Fibroblast of skin of scalp (primary cell): ENCODE results near the gene ASB15.

Experiments used
- DNase-seq: peaks from one replicate; pipeline ENCODE4 v3.0.0-alpha.2; 2013

Gene ASB15

DNA sequence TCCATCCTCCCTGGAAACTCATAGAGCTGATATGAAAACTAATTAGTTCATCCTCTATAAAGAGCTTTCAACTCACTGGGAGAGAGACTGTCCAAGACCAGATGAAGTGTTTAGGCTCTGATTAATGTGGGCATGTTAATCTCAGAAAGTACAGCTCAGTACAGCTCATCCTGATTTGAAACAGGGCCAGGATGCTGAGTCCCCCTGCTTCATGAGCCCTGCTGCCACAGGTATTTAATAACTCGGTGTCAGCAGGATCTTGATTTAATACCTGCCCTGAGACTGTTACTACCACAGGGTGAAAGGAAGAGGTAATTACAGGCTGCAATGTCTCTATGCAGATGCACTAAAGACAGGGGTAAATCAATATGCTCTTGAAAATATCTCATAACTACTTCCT is 64.9 kb downstream of the ASB15 start:
- DNase-seq: no peak

GRCh38 chr7:123669485-123669884 is 67.9 kb downstream of the ASB15 start:
- no peak for DNase-seq

GRCh38 chr7:123673137-123673732 is 71.6 kb downstream of the ASB15 start:
- DNase-seq: no peak

DNA sequence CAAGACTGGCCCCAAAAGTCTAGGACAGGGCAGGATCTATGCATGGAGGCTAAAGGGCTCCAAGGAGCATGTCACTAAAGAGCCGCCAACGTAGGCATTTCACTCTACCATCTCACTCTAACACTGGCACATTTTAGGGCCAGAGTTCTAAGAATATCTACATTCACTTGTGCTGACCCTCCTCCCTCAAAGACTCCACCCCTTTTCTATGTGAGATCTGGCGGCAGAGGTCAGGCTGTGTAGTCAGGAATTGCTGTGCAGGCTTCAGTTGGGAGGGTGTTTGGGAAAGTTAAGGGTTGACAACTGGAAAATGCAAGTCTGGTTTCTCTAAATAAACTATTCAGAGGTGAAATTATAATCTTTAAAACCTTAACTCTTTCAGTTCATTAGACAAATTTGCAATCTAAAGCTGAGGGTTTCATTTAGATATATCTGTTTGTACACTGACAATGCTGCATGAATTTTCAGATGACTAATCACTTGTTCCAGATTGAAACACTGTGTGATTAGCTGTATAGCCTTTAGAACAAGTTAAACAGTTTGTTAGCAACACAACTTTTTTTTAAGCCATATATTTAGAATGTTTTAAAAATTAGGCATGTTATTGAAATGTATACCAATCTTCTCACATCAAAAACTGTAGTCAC is 72.3 kb downstream of the ASB15 start:
- no peak for DNase-seq

GRCh38 chr7:123674399-123675180 is 73.0 kb downstream of the ASB15 start:
- DNase-seq: peak; percentile 24

DNA sequence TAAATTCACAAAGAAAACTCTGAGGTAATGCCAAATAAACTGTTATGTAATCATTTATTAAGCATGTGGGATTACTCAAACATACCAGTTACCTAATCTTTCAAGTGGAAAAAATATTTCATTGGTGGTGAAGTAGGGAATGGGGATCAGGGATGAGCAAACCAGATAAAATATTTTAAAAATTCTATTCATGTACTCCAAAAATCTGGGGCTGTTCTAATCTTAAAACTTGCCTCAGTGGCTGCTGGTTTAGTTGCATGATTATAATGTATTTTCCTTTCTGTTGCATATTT is 73.5 kb downstream of the ASB15 start:
- DNase-seq: peak; percentile 32

DNA sequence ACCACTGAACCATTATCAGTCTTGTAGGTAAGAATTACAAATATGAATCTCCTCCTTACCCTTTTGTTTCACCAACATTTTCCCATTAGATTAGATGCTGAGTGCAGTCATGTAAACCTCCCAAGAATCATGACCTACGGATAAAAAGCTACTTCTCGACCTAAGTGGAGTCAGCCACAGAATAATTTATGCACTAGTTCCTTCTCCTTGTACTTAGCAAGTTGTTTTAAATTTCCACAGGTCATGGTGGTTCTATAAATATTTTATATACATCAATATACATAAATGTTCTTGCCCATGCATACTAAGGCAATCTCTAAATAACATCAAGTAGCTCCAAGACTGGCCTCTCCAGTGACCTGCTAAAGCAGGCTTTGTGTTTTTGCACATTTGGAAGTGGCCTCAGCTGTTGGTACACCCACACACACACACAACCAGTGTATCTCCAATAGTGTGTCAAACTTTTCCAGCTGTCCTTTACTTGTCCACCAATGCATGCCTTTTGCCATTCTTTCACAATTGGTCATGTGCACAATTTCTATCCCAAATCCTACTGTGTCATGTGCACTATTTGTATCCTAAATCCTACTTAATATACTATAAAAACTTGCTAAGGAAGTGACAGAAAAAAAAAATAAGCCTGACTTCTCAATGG is 75.6 kb downstream of the ASB15 start:
- DNase-seq: no peak

DNA sequence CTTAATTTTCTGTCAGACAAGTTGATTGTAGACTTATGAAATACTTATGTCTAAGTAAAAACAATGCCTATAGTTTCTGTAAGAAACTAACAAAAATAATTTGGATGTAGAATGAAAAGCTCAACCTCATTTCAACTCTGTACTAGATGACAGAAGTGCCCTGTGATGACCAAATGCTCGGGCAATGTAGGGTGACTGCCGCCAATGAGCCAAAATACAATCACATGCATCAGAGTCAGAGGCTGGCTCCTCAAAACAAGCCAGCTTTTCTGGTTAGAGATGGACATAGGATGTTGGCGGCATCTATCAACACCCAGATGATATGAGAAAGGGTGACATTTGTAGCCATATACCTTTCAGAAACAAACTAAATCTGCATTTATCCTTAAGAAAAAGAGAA is 78.0 kb downstream of the ASB15 start:
- DNase-seq: no peak

GRCh38 chr7:123680580-123680979 is 79.0 kb downstream of the ASB15 start:
- no peak for DNase-seq

GRCh38 chr7:123681561-123681960 is 79.9 kb downstream of the ASB15 start:
- DNase-seq: no peak

- peak; percentile 71 for DNase-seq
These were observed 81.1 kb downstream of the ASB15 start for GRCh38 chr7:123682690-123683089.

DNA sequence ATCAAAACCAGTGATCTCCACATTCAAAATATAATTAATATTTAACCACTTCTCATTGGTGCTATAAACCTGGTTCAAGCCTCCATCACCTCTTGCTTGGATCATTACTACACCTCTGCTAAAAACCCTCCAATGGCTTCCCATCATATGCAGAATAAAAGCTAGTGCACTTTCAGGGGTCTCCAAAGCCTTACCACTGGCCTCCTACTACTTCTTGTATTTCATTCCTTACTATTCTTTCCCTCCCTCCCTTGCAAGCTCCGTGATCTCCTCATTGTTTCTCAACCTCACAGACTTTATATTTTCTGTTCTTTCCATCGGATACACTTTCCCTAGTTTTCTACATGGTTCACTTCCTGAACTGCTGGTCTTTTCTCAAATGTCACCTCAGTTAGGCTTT is 85.5 kb downstream of the ASB15 start:
- no peak for DNase-seq

GRCh38 chr7:123687727-123688126 is 86.1 kb downstream of the ASB15 start:
- no peak for DNase-seq
